Measurements from ENCODE around the gene KCND2. TPM values are rescaled to one million over a fixed set of nuclear protein-coding genes. Genes with fewer than 3 reads are reported as not detected.

Gene KCND2
- polyA plus RNA-seq, 2 of the 4 experiments (the other 2 are of a cell fraction) = 0.01 TPM; not detected in 1

GRCh38 chr7:120311028-120311788 is 38.2 kb downstream of the KCND2 start:
- 6% methylated on average over 2 of the region's 2 CpGs for WGBS (ENCODE audit: missing lambda C conversion rate)
- ATAC-seq (no peak), DNase-seq (ENCODE audit: low read depth in 1 of 2, low spot score in 1 of 2) (no peak), FAIRE-seq (no peak)
- ChIA-PET POLR2A (no interaction called here), CTCF (no interaction called here)
- no peak overlapping the region for H3K4me3 ChIP-seq
- H3K4me2 ChIP-seq = no peak overlapping the region
- no peak overlapping the region for H3K27ac ChIP-seq
- TF ChIP-seq BHLHE40 (IDR thresholded peaks at IDR 0.05; ENCODE audit: low read depth, low read length) (no peak), MAFK (IDR thresholded peaks at IDR 0.05; ENCODE audit: partially characterized antibody) (peak; percentile 98), HDAC2 (IDR thresholded peaks at IDR 0.05) (no peak), E2F6 (IDR thresholded peaks at IDR 0.05; ENCODE audit: borderline replicate concordance, low read depth) (no peak), PBX3 (IDR thresholded peaks at IDR 0.05) (no peak)
- TF ChIP-seq, protein P1, sequence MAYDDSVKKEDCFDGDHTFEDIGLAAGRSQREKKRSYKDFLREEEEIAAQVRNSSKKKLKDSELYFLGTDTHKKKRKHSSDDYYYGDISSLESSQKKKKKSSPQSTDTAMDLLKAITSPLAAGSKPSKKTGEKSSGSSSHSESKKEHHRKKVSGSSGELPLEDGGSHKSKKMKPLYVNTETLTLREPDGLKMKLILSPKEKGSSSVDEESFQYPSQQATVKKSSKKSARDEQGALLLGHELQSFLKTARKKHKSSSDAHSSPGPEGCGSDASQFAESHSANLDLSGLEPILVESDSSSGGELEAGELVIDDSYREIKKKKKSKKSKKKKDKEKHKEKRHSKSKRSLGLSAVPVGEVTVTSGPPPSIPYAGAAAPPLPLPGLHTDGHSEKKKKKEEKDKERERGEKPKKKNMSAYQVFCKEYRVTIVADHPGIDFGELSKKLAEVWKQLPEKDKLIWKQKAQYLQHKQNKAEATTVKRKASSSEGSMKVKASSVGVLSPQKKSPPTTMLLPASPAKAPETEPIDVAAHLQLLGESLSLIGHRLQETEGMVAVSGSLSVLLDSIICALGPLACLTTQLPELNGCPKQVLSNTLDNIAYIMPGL (CRISPR knock-in tag; IDR thresholded peaks at IDR 0.05; ENCODE audit: borderline replicate concordance) = no peak
- no peaks in the 10 kb centered on the region for H3K9me3 ChIP-seq
- H3K4me1 ChIP-seq = no peaks in the 10 kb centered on the region

DNA sequence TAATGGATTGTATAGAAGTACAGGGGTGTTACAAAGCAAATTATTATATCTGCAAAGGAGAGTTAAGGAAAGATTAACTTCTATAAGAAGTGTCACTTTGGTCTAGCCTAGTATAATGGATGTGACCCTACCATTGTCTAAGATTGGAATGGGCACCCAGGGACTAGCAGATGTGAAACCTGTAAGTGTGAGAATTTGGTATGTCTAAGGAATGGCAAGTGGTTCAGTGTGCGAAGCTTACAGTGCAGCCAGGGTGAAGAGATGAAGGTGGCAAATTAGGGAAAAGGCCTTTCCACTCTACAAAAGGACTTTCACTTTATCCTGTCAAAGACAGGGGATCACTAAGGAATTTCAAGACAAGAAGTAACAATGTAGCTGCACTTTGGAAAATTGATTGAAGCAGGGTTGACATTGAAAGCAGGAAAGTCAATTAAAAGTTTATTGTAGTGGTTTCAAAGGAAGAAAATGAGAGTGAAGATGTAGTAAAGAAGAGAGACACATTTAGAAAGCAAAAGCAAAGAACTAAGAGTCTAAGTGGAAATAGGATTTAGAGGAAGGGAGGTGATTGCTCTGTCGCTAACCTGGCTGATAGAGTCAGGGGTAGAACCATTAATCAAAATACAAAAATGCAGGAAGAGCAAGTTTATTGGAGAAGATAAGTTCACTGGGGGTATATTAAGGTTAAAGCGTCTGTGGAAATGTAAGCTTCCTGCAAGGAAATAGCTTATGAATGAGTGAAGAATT is 47.4 kb downstream of the KCND2 start:
- POLR2A ChIA-PET = no interaction called here
- FAIRE-seq = no peak

More for the DNA sequence above, 47.4 kb downstream of the KCND2 start:
- no peak for ATAC-seq
- H3K27ac ChIP-seq = no peak overlapping the region
- H3K4me1 ChIP-seq = no peaks in the 10 kb centered on the region
- H3K9me3 ChIP-seq = no peaks in the 10 kb centered on the region
- WGBS (ENCODE audit: missing lambda C conversion rate) = 14% methylated on average over 3 of the region's 3 CpGs
- H3K4me2 ChIP-seq = no peak overlapping the region
- no peak overlapping the region for H3K4me3 ChIP-seq
- TF ChIP-seq POLR2AphosphoS2 (conservative IDR thresholded peaks at IDR 0.05; ENCODE audit: low read length) = no peak
- TF ChIP-seq HEYL (CRISPR knock-in tag; IDR thresholded peaks at IDR 0.05) = no peak
- no peak for TF ChIP-seq HOXB5 (CRISPR knock-in tag; IDR thresholded peaks at IDR 0.05)
- TF ChIP-seq BCL3 (IDR thresholded peaks at IDR 0.05) = no peak
- no peak for TF ChIP-seq ATOH8 (CRISPR knock-in tag; IDR thresholded peaks at IDR 0.05; ENCODE audit: low read depth)
- no peak for TF ChIP-seq NFE2L2 (conservative IDR thresholded peaks at IDR 0.05; ENCODE audit: low read length)
- no peak for TF ChIP-seq CTCF (IDR thresholded peaks at IDR 0.05)
- CTCF ChIA-PET = no interaction called here
- DNase-seq (ENCODE audit: low read depth in 1 of 2, low spot score in 1 of 2) = no peak
